ENCODE measurements around the gene IFNA2.
"Not testable (repeated sequence)": the region's sequence is repeated elsewhere in the genome, so short reads cannot be mapped to it uniquely, and the experiment has no call there.

IFNA2 gene

DNA sequence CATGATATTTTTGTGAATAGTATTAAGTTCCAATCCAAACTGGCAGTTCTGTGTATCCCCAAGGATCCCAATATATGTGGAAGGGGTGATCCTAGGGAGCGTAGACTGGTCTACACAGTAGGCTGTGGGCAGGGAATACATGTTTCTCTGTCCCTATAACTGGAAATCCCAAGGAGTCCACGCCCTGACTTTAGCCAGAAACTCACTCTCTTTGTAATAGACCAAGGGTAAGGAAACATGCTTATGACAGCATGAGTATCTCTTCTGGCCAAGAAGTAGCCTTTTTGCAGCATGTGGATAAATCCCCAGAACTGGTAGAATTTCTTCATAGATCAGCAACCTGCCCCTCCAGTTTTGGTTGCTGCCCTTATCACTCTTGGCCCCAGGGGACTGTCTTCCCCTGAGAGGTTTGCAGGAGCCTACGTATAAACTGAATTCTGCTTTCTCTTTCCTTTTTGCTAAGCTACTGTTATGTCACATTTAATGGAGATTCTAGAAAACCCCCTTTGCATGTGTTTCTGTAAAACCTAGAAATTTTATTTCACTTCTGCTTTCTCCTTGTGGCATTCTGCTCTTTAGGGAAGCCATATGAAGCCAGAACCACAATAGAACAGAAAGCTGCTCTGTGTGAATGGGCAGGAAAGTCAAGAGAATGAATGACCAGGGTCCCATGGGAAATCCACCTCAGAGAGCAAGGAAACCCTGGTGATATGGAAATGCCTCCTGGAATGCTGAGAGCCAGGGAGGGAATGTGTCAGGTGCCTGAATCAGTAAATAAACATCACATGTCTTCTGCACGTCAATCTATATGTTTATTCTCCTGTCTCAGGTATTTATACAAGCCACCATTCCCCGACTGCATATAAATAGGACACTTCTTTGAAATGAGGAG lies 3.5 kb downstream of the IFNA2 start:
- DNase-seq = no peak

DNA sequence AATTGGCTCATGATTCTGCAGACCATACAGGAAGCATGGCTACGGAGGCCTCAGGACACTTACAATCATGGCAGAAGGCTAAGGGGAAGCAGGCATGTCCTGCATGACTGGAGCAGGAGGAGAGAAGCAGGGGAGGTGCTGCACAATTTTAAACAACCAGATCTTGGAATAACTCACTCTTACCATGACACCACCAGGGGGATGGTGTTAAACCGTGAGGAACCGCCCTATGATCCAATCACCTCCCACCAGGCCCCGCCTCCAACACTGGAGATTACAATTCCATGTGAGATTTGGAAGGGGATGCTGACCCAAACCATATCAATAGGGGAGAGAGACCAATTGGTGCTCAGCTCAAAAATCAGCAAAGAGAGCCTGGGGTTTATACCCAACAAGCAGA lies 13.7 kb downstream of the IFNA2 start:
- not testable (repeated sequence) for DNase-seq

- DNase-seq = no peak
Observed at GRCh38 chr9:21367957-21368356, 17.2 kb downstream of the IFNA2 start, which contains the start of gene IFNA13. Gene IFNA13 (minus strand): TSS chr9:21368057. CDS start chr9:21368010, 47 bp downstream.

DNA sequence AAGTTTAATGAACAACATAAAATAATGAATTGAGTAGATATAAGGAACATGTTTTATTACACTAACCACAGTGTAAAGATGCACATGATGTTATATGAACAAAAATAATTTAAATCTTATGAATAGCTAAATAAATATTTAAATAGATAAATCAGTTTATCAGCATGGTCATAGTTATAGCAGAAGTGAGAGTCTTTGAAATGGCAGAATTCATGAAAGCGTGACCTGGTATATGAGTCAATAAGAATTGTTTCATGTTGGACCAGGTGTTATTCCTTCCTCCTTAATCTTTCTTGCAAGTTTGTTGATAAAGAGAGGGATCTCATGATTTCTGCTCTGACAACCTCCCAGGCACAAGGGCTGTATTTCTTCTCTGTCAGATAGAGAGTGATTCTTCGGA lies 18.0 kb downstream of the IFNA2 start:
- DNase-seq = not testable (repeated sequence)

DNA sequence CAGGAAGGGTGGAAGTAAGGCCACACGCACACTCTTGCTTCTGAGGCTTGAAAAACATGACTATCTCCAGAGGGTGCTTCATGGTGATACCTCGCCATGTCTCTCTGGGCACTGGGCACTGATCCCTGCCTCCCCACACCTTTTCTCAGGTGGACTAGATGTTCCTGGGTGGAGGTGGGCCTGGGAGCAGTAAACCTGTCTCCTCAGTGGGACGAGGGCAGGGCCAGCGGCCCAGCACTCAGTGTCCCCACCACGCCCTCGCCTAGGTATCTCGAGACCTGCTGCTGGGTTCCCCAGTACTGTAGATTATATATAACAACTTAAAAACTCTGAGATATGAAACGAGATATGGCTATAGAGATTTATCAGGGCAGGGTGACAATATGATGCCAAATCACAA lies 22.9 kb downstream of the IFNA2 start:
- DNase-seq = no peak

DNA sequence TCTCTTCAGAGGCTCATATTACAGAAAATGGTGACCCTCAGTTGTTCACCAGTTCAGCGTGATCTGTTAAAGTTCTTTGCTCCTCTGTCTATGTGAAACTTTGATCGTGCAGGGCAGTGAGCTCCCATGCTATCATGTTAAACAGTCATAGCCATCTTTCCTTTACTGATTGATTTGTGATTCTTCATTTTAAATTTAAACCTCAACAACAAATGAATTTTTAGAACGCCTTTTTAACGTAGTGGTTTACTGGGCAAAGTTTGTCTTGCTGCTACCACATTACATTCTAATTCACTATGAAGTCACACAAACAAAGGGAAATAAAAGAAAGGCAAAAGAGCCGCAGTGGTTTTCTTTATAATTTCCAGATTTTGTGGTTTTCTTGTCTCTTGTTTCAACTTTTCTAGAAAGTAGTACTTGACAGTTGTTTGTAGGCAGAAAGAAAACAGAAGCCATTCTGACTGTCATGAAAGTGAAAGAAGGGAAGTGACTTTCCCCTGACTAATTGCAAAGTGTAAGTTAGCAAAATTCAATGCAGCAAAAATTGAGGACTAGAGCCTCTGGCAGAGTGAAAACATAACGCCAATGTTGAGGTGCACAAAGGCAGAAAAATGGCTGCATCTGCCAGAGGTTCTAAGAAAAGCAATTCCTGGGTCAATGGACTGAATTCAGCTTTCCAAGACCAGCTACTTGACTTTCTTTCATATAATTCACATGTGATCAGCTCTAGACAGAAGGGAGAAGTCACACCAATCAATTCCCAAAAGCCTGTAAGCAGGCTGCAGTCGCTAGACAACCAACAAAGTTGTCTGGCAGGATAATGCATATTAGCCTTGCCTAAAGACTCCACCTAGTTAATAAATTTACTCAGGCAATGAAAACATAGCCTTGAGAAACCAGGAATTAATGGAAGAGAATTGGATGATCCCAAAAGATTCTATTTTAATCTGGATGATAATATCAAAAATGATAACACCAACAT lies 27.4 kb downstream of the IFNA2 start:
- peak; percentile 16 for DNase-seq

- no peak for DNase-seq
Observed at GRCh38 chr9:21350787-21351186, 34.4 kb downstream of the IFNA2 start, which contains the start of gene IFNA6. Gene IFNA6 (minus strand): TSS chr9:21350887. CDS start chr9:21350887, 0 bp downstream.

DNA sequence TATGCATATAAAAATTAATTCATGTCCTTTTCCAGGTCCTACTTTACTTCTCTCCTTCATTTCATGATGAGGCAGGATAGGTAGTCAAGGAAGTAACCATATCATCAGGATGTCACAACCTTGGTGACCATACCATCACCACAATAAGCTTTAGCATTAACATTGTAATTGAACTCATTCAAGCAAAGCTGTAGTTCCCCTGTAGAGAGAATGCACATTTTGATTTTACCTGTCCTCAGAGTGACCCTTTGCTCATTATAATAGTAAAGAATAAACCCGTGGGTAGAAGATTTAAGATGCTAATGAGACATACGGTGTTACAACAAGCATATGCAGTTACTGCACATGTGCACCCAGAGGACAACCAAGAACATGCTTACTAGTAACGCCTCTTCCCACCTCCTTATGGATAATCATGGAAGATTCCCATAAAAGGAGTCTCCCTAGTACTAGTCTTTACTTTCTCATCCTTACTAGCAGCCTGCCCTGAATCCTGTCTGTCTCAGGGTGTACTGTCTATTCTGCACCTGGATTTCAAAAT lies 36.7 kb downstream of the IFNA2 start:
- no peak for DNase-seq

DNA sequence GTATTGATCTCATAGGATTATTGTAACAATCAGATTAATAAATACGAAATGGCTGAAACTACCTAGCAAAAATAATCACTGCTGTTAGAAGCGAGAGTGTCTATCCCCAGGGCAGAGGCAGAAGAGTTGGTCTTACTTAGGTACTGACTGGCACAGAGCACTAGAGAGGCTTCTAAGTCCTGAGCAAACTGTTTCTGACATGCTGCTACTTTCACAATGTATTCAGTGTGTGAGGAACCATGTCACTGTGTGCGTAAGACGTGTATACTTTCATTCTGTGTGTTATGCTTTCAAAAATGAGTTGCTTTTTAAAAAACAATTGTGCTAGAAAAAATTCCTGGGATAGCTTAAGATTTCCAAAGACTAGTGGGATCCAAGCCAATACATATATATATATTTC lies 44.5 kb downstream of the IFNA2 start:
- no peak for DNase-seq

DNA sequence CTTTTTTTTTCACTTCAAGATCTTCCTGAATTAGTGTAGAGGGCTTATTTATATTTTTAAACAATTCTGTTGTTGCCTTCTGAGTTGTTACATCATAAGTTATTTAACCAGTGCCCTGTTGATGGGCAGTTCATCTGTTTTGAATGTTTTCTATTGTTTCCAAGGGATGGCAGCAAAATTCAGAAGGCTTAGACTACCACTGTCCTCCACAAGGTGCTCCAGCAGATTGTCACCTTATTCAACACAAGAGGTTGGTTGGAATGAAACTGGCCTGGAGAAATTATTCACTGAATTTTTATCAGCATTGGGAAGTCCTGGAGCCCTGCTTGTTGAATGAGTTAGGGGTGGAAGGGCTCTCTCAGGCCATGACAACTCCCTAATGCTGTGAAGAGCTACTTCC lies 48.7 kb downstream of the IFNA2 start:
- DNase-seq = no peak

DNA sequence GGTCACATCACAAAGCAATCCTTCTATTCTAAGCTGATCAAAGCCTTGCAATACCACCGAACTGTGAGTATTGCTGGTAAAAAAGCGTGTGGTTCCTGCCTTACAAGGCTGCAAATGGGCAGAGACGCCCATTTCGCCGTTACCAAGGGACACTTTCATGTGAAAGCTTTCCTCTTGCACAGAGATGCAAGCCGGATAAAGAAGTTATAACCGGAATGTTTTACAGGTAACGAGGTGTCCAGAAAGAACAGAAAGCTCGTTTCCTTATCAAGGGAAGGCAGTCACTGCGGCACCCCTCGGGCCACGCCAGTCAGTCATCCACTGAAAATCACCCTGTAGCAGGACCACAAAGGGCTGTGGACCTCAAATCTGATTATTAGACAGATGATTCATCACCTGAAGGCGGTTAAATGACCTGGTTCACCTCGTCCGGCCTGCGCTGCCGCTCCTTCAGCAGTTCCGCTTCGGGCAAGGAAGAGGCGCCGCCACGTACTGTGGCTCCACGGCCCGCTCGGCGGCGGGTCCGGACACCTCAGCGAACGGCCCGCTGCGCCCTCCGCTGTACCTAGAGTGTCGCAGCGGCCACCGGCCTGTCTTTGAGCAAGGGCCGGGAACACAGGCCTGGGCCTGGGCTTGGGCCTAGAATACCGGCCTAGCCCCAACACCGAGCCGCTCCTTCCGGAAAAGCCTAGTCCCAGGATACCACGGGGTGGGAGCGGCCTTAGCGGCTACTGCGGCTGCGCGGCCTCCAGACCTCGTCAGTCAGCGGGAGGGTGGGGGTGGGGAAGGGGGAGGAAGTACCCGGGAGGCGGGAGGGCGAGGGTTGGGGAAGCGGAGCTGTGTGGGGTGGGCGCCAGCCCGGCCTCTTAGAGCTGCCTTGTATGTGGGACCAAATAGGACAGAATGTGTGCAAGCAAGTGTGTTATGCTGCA lies 50.2 kb downstream of the IFNA2 start, which contains the start of gene KLHL9:
KLHL9 (minus strand) TSS at position 704 of the 932 bp plus-strand sequence; CDS start at position 159, 545 bp downstream.
- peak; percentile 88 for DNase-seq

All from stimulated activated CD4-positive, alpha-beta T cell treated with anti-CD3 and anti-CD28 coated beads, Interleukin-1b, Interleukin-23, amount 100 ng/mL, for 48 hours (primary cell).